Gastrocnemius medialis (tissue), 4 donors: ENCODE data around the gene GRIK2.

ENCODE experiments used
- CTCF ChIP-seq, 5 experiments: fragments of 450-650 bp in 3 of 5; fragments of 200-600 bp in 2 of 5; sonication (generic) in 2 of 5; IDR thresholded peaks in 4 of 5; conservative IDR thresholded peaks in 1 of 5; 1 replicate in 4 of 5; 2 replicates in 1 of 5; pipeline ENCODE4 v1.5.1; 2016 to 2019; ENCODE audit warnings: antibody characterized with exemption in 5 of 5, mild to moderate bottlenecking in 3 of 5, moderate library complexity in 3 of 5
- POLR2A ChIP-seq, 2 donors: fragments of 450-650 bp; IDR thresholded peaks; one replicate each; pipeline ENCODE4 v1.6.1; 2017; ENCODE audit warnings: antibody characterized with exemption in 2 of 2, mild to moderate bottlenecking in 2 of 2, moderate library complexity in 2 of 2

DNA sequence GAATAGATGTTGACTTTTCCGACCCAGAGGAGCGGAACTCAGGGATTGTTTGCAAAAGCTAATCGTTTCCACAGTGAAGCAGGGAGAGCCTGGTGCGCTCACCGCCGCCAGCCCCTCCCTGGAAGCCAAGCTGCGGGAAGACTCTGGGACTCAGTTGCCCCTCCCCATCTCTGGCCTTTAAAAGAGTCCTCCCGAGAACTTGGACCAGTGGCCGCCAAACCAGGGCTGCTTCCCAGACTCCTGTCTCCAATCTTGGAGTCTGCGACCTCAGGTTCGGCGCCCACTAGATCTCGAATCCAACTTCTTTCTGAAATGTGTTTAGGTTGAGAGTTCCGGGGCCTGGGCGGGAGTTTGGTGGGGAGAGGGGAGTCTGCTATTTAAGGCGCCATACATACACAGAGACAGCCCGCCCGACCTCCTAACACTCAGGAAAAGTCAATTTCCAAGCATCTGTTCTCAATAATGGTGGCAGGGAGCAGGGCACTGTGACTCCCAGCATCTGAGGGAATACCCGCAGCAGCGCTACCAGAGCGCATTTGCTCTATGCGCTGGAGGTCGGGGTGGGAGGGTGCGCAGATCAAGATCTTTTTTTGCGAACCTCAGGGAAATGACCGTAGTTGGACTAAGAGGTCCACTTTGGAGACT, 800 bp upstream of the GRIK2 start:
- no peak for TF ChIP-seq CTCF (IDR thresholded peaks at IDR 0.05 in 4 of 5, conservative IDR thresholded peaks at IDR 0.05 in 1 of 5)
- no peak for TF ChIP-seq POLR2A (IDR thresholded peaks at IDR 0.05)
